Sigmoid colon (tissue), 7 donors: ENCODE results near the gene LYPLAL1. TPM values are rescaled to one million over a fixed set of nuclear protein-coding genes. Genes with fewer than 3 reads are reported as not detected.

ENCODE experiments used
- DNase-seq: peaks from one replicate; pipeline ENCODE4 v3.0.0-alpha.2; 2019
- H3K27ac ChIP-seq, 4 donors: fragments of 200-600 bp; sonication (generic); one replicate each; pipeline ENCODE4 v1.5.1; 2016 to 2019; ENCODE audit warnings: mild to moderate bottlenecking in 1 of 4
- H3K27me3 ChIP-seq, 3 donors: fragments of 200-600 bp; sonication (generic); one replicate each; pipeline ENCODE4 v1.5.1; 2019; ENCODE audit warnings: mild to moderate bottlenecking in 1 of 3
- H3K36me3 ChIP-seq, 4 donors: fragments of 200-600 bp; sonication (generic); one replicate each; pipeline ENCODE4 v1.5.1; 2016 to 2019
- H3K4me1 ChIP-seq, 4 donors: fragments of 200-600 bp; sonication (generic); one replicate each; pipeline ENCODE4 v1.5.1; 2017 to 2019
- H3K4me3 ChIP-seq, 4 donors: fragments of 200-600 bp; sonication (generic); one replicate each; pipeline ENCODE4 v1.5.1; 2017 to 2019; ENCODE audit warnings: mild to moderate bottlenecking in 2 of 4, moderate library complexity in 1 of 4
- H3K9me3 ChIP-seq, 4 donors: fragments of 200-600 bp in 3 of 4; sonication (generic) in 3 of 4; one replicate each; pipeline versions ENCODE4 v1.5.1 to v1.6.1; 2013 to 2019
- EP300 ChIP-seq, 4 donors: sonication (generic); formaldehyde crosslinking; IDR thresholded peaks; one replicate each; pipeline ENCODE4 v1.6.1; 2017; ENCODE audit warnings: antibody characterized with exemption in 4 of 4
- POLR2A ChIP-seq, 2 donors: fragments of 450-650 bp; IDR thresholded peaks; one replicate each; pipeline ENCODE4 v1.6.1; 2016; ENCODE audit warnings: antibody characterized with exemption in 2 of 2, mild to moderate bottlenecking in 2 of 2, moderate library complexity in 2 of 2
- POLR2AphosphoS5 ChIP-seq, 4 donors: sonication (generic); formaldehyde crosslinking; IDR thresholded peaks; one replicate each; pipeline ENCODE4 v1.6.1; 2017; ENCODE audit warnings: antibody characterized with exemption in 4 of 4
- WGBS, 2 donors: extraction: QIAGEN DNeasy Blood & Tissue Kit; methylation state at CpG; one replicate each; pipeline ENCODE4 v1.1.7; 2013; 5-methylcytosine and 5-hydroxymethylcytosine counted together
- intact Hi-C: fragments of 100-400 bp; cut with DNase I; formaldehyde crosslinking; loops from one replicate; pipeline ENCODE4 v1.15.1; 2023
- polyA plus RNA-seq, 3 donors: library from polyadenylated mRNA; stranded (reverse); fragments of 200-250 nt; gene quantifications; one replicate each; pipeline ENCODE4 v1.2.3, GENCODE V29; 2013
- total RNA-seq, 4 donors: library from RNA; depleted of rRNA; stranded (reverse); fragments of >200 nt; gene quantifications; one replicate each; pipeline ENCODE4 v1.1.0, GENCODE V29; 2016
- TF ChIP-seq, protein P1 (sequence below), 4 experiments: fragments of 450-650 bp in 3 of 4; fragments of 200-600 bp in 1 of 4; IDR thresholded peaks; one replicate each; pipeline ENCODE4 v1.5.1; 2016 to 2019; ENCODE audit warnings: antibody characterized with exemption in 4 of 4, mild to moderate bottlenecking in 3 of 4, moderate library complexity in 2 of 4
- donor health status: healthy with polysubstance abuse.
- donor health status: Bipolar disorder and iron deficiency.
- donor health status: healthy.

Gene LYPLAL1
- total and polyA plus RNA-seq, 7 donors = 11.8 to 36.0 (median 23.4) TPM

DNA sequence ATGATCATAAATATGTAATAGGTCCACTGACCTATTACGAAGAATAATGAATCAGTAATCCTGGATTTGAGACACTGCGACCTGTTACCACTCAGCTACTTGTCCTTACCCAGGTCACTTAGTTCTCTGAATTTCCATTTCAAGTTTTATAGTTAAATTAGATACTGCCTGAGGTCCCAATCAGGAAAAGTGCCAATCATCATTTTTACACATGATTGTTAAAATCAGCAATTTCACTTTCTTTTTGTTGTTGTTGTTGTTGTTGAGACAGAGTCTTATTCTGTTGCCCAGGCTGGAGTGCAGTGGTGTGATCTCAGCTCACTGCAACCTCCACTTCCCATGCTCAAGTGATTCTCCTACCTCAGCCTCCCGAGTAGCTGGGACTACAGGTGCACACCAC lies 22.8 kb upstream of the LYPLAL1 start:
- TF ChIP-seq POLR2A (IDR thresholded peaks at IDR 0.05) (no peak), EP300 (IDR thresholded peaks at IDR 0.05) (no peak)
- TF ChIP-seq, protein P1, sequence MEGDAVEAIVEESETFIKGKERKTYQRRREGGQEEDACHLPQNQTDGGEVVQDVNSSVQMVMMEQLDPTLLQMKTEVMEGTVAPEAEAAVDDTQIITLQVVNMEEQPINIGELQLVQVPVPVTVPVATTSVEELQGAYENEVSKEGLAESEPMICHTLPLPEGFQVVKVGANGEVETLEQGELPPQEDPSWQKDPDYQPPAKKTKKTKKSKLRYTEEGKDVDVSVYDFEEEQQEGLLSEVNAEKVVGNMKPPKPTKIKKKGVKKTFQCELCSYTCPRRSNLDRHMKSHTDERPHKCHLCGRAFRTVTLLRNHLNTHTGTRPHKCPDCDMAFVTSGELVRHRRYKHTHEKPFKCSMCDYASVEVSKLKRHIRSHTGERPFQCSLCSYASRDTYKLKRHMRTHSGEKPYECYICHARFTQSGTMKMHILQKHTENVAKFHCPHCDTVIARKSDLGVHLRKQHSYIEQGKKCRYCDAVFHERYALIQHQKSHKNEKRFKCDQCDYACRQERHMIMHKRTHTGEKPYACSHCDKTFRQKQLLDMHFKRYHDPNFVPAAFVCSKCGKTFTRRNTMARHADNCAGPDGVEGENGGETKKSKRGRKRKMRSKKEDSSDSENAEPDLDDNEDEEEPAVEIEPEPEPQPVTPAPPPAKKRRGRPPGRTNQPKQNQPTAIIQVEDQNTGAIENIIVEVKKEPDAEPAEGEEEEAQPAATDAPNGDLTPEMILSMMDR (IDR thresholded peaks at IDR 0.05) = no peak
- WGBS, 2 donors = 90 to 96% methylated on average over 3 of the region's 3 CpGs
- Histone ChIP-seq H3K9me3 (no peaks in the 10 kb centered on the region), H3K27ac (no peak overlapping the region), H3K4me1 (no peaks in the 10 kb centered on the region), H3K27me3 (no peaks in the 10 kb centered on the region), H3K36me3 (no peaks in the 10 kb centered on the region), H3K4me3 (no peak overlapping the region)
- no peak for DNase-seq
- intact Hi-C loops = no loop called here

GRCh38 chr1:219151467-219151866 lies 22.2 kb upstream of the LYPLAL1 start:
- intact Hi-C loops = no loop called here
- H3K36me3 ChIP-seq = no peaks in the 10 kb centered on the region
- H3K27me3 ChIP-seq = no peaks in the 10 kb centered on the region
- DNase-seq = no peak
- H3K9me3 ChIP-seq = no peaks in the 10 kb centered on the region
- WGBS, 2 donors = 93 to 94% methylated on average over 3 of the region's 3 CpGs
- H3K4me3 ChIP-seq = no peak overlapping the region
- H3K27ac ChIP-seq = no peak overlapping the region
- no peaks in the 10 kb centered on the region for H3K4me1 ChIP-seq
- TF ChIP-seq, protein P1 (IDR thresholded peaks at IDR 0.05) = no peak
- TF ChIP-seq POLR2A (IDR thresholded peaks at IDR 0.05) (no peak), POLR2AphosphoS5 (IDR thresholded peaks at IDR 0.05) (no peak), EP300 (IDR thresholded peaks at IDR 0.05) (no peak)

DNA sequence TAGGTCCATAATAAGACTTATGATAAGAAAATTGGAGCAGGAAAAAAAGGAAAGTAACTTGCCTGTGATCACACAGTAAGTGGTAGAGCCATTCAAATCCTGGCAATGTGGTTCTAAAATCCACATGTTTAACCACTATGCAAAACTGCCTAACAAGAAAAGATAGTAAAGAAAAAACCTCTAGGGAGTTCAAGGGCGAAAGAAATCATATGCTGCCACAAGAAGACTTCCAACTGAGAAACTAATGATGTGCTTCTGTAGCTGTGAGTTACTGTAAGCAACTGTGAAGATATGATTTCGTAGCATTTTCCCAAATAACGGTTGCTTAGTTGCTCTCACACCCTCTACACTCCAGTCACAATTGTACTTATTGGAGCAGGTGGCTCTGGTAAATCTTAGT lies 20.9 kb upstream of the LYPLAL1 start:
- Histone ChIP-seq H3K4me3 (no peak overlapping the region), H3K27ac (no peak overlapping the region), H3K36me3 (no peaks in the 10 kb centered on the region), H3K27me3 (no peaks in the 10 kb centered on the region), H3K4me1 (no peaks in the 10 kb centered on the region), H3K9me3 (no peaks in the 10 kb centered on the region)
- TF ChIP-seq POLR2A (IDR thresholded peaks at IDR 0.05) = no peak
- no peak for TF ChIP-seq EP300 (IDR thresholded peaks at IDR 0.05)
- no peak for TF ChIP-seq POLR2AphosphoS5 (IDR thresholded peaks at IDR 0.05)
- TF ChIP-seq, protein P1 (IDR thresholded peaks at IDR 0.05) = no peak
- no peak for DNase-seq
- 74 to 80% methylated on average over 3 of the region's 3 CpGs for WGBS, 2 donors
- intact Hi-C loops = no loop called here

DNA sequence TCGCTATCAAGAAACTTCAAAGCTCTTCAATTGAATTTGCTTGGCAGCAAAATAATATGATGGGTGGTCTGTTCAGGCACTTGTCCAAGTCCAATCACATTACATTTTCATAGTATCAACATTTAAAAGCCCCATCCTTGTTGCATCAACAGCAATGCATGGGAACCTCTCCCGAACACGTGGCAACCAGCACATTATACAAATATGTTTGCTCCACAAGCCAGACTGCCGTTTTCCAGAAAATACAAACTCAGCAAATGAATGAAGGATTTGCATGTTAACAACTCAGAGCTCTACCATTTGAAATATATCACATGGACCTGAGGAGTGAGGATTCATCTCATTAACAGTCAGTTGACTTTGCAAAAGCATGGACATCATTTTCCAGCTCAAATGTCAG lies 20.0 kb upstream of the LYPLAL1 start:
- no peak for DNase-seq
- Histone ChIP-seq H3K27ac (no peak overlapping the region), H3K4me1 (no peaks in the 10 kb centered on the region), H3K9me3 (no peaks in the 10 kb centered on the region), H3K4me3 (no peak overlapping the region), H3K36me3 (no peaks in the 10 kb centered on the region), H3K27me3 (no peaks in the 10 kb centered on the region)
- WGBS, 2 donors = 78 to 80% methylated on average over 4 of the region's 4 CpGs
- intact Hi-C loops = no loop called here
- TF ChIP-seq, protein P1 (IDR thresholded peaks at IDR 0.05) = no peak
- TF ChIP-seq EP300 (IDR thresholded peaks at IDR 0.05) (no peak), POLR2A (IDR thresholded peaks at IDR 0.05) (no peak), POLR2AphosphoS5 (IDR thresholded peaks at IDR 0.05) (no peak)

DNA sequence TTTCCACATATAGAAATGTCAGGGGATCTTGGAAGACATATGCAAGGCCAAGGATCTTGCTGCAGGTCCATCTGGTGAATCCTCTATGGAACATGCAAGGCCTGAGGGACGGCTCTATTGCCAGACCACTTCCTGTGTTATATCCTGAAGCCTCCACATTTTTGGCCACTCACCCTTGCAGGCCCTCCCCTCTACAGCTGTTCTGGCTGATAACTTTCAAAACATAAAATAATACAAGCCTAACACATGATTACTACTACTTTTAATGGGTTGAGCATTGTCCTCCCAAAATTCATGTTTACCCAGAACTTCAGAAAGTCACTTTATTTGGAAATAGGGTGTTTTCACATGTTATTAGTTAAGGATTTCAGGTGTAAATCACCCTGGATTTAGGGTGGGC lies 18.5 kb upstream of the LYPLAL1 start:
- WGBS, 2 donors = 73 to 82% methylated on average over 1 of the region's 1 CpG
- no peaks in the 10 kb centered on the region for H3K4me1 ChIP-seq
- no peak for DNase-seq
- no peak overlapping the region for H3K4me3 ChIP-seq
- TF ChIP-seq POLR2A (IDR thresholded peaks at IDR 0.05) (no peak), EP300 (IDR thresholded peaks at IDR 0.05) (no peak), POLR2AphosphoS5 (IDR thresholded peaks at IDR 0.05) (no peak)
- TF ChIP-seq, protein P1 (IDR thresholded peaks at IDR 0.05) = no peak
- no peaks in the 10 kb centered on the region for H3K9me3 ChIP-seq
- H3K27ac ChIP-seq = no peak overlapping the region
- H3K36me3 ChIP-seq = no peaks in the 10 kb centered on the region
- intact Hi-C loops = no loop called here
- no peaks in the 10 kb centered on the region for H3K27me3 ChIP-seq
